Effector CD4-positive, alpha-beta T cell (primary cell): ENCODE measurements around the gene RHOT2.

ENCODE experiments used
- DNase-seq: peaks from one replicate; pipeline ENCODE4 v3.0.0-alpha.2; 2020

The RHOT2 gene

DNA sequence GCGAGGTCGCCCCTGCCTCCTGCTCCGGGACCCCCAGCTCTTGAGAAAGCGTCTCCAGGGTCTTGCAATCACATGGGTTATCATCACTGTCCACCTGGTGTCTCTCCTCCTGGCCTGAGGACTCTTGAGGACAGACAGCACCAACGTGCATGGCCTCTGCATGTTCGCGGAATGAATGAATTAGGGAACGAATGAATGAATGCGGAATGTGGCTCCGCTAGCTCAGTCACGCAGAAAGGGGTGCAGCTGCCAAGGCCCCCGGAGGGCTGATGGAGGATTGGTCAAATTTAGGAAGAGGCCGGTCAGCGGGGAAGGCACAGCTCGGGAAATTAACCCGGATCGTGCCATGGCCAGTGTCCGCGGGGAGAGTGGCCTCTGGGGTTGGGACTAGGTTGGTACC is 34.4 kb downstream of the RHOT2 start:
- DNase-seq = no peak

DNA sequence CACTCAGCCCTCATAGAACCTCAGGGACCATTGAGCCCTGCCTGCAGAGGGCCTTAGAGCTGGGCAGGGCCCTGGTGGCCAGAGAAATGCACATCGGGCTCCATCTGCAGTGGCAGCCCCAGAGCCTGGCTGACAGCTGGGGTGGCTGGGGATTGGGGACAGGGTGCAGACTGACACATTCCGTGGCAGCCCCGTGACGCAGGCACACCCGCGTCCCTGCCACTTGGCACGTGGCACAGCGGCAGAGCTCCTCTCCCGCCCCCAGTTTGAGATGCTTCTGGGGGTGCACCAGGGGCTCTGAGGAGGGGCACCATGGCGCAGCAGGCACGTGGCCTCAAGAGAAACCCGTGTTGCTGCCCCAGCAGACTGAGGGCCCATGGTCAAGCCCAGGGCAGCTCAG is 35.5 kb downstream of the RHOT2 start:
- DNase-seq = no peak

- no peak for DNase-seq
Observed at GRCh38 chr16:704047-704446, 36.1 kb downstream of the RHOT2 start.

GRCh38 chr16:704552-705380 is 36.8 kb downstream of the RHOT2 start:
- no peak for DNase-seq

DNA sequence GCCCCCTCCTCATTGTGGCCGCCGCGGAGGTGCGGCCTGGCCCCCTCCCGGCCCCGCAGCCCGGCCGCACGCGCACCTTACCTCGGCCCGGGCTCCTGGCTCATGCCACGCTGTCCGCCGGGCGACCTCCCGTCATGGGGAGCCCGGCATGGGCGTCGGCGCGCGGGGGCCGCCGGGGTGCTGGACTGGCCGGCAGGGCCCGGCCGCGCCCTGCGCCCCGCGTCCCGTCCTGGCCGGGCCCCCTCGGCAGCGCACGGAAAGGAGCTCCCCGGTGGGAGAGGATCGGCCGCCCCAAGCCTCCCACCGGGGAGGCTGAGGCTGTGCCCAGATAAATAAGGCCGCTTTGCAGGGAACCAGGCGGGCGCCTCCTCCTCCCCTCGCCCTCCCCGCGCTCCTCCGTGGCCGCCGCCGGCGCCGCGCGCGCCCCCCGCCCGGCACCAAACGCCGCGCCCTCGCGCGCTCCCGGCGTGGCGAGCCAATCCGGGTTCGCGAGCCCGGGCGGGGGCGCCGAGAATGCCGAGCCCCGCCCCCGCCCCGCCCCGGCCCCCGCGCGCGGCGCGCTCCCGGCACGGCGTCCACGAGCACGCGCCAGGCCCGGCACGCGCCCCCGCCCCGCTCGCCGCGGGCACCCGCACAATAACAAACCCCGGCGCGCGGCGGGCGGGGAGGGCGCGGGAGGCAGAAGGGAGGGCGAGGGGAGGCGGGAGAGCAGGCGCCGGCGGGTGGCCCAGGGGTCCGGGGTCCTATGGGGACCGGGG is 37.7 kb downstream of the RHOT2 start, which contains the start of gene FBXL16:
Gene FBXL16, minus strand, starts transcription at position 371 of the 758 bp plus-strand sequence. CDS start 8,396 bp downstream, outside the sequence.
- DNase-seq = no peak

DNA sequence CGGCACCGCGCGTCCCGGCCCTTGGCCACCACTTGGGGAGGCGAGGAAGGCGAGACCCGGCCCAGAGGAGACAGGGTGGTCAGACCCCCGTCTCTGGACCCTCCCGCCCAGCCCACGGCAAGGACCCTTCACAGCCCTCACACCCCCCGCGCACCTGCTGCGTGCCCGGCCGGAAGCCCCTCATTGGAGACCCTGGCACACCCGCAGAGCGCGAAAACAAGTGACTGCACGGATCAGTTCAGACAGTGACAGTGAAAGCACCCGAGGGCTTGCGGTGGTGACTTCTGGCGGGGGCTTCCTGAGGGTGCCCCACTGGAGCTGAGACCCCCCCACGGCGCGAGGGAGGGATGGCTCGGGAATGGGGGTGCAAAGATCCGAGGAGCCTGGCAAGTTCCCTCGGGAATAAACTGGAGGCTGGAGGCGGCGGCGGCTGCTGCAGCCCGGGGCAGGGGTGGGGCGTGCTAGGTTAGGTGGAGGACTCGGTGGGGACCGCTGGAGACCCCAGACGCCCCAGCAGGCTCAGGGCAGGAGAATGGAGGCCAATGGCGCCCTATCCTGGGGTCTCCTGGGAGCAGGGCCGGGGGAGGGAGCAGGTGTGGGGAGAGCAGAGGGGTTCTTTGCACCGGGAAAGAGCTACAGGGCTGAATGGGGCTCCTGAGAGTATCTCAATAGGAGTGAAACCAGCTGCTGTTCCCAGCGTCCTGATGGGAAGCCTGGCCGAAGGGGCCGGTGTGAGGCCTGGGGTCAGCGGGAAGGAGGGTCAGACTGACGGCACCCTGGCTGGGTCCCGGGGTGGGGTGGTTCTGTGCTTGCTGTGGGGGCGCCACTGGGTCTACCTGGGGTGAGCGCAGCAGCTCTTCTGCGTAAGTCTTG is 38.5 kb downstream of the RHOT2 start:
- no peak for DNase-seq

DNA sequence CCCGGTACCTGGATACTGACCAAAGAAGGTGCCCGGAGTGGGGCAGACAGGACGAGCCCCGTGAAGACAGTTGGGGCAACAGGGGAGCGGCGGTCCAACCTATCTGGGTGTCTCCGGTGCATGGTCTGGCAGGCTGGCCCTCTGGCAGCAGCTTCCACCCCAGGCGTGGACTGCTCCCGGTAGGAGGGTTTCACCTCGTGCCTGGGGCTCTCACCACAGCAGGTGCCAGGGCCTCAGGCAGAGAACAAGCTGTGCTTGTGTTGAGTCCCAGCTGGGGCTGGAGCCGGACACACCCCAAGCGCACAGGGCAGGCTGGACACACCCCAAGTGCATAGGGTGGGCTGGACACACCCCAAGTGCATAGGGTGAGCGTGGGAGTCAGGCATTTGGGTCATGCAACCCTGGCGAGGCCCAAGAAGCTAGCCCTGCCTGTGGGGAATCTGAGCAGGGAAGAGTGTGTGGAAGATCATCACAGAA is 39.2 kb downstream of the RHOT2 start:
- DNase-seq = no peak

- DNase-seq = no peak
Observed at GRCh38 chr16:708019-708418, 40.1 kb downstream of the RHOT2 start.

GRCh38 chr16:708959-709358 is 41.0 kb downstream of the RHOT2 start:
- DNase-seq = no peak

DNA sequence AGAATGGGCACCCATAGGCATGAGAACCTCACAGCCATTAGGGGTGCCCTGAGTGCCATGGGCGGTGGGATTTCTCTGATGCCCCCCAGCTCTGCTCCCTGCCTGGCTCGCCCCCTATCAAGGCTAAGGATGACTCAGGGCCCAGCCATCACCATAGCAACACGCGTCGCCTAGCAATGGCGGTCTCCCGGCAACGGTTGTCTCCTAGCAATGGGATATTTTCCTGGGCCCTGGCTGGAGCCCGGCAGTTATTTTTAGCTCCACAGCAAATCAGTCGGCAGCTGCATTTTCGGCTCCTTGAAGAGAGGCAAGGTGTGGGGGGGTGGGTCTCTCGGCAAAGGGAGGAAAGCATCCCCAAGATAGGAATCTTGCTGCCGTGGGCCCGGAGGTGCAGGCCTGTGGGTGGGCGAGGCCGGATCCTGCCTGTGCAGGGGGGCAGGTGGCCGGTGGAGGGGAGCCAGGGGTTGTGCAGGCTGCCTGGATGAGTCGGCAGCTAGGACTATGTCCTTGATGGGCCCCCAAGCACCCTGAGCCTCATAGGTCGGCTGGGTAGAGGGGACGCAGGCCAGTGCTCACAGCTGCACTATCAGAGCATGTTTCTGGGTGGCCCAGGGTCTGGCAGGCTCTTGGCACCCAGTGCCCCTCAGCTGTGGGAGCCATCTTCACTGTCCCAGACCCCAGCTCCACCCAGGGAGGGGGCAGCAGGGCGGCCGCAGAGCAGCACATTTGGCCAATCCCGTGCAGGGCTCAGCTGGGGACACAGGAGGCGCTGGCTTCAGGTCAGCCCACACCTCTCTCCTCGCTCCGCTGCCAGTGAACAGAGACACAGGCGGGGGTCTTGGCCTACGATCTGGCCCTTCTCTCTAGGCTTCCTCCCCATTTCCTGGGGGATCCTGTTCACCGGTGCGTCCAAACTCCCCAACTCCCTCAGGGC is 41.9 kb downstream of the RHOT2 start:
- no peak for DNase-seq

- DNase-seq = no peak
Observed at GRCh38 chr16:710500-711075, 42.7 kb downstream of the RHOT2 start.

- no peak for DNase-seq
Observed at GRCh38 chr16:711084-711483, 43.2 kb downstream of the RHOT2 start.

DNA sequence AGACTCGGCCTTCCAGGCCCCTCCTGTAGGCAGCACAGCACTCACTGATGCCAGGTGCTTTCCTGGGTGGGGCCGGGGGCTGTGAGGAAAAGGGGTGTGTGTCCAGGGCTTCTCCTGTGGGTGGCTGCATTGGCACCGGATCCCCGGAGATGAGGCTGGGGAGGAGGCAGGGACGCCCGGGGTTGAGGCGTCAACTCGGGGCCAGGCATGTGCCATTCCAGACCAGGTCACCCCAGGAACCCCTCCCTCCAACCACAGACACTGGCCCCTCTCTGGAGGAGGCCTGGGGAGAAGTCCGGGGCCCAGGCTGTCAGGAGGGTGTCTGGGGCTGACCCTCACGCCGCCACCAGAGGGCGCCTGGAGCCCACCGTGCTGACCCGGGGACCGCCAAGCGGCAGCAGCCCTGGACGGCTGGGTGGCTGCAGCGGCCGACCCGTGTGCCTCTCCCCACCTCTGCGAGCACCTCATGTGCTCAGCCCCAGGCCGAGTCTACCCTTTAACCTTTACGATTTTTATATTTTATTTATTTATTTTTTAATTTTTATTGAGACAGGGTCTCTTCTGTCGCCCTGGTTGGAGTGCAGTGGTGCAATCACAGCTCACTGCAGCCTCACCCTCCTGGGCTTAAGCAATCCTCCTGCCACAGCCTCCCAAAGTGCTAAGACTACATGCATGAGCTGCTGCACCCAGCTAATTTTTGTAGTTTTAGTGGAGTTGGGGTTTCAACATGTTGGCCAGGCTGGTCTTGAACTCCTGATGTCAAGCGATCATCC is 43.8 kb downstream of the RHOT2 start:
- peak; percentile 78 for DNase-seq

GRCh38 chr16:712740-713250 is 44.9 kb downstream of the RHOT2 start:
- DNase-seq = peak; percentile 38

- no peak for DNase-seq
Observed at GRCh38 chr16:714079-714478, 46.1 kb downstream of the RHOT2 start.

DNA sequence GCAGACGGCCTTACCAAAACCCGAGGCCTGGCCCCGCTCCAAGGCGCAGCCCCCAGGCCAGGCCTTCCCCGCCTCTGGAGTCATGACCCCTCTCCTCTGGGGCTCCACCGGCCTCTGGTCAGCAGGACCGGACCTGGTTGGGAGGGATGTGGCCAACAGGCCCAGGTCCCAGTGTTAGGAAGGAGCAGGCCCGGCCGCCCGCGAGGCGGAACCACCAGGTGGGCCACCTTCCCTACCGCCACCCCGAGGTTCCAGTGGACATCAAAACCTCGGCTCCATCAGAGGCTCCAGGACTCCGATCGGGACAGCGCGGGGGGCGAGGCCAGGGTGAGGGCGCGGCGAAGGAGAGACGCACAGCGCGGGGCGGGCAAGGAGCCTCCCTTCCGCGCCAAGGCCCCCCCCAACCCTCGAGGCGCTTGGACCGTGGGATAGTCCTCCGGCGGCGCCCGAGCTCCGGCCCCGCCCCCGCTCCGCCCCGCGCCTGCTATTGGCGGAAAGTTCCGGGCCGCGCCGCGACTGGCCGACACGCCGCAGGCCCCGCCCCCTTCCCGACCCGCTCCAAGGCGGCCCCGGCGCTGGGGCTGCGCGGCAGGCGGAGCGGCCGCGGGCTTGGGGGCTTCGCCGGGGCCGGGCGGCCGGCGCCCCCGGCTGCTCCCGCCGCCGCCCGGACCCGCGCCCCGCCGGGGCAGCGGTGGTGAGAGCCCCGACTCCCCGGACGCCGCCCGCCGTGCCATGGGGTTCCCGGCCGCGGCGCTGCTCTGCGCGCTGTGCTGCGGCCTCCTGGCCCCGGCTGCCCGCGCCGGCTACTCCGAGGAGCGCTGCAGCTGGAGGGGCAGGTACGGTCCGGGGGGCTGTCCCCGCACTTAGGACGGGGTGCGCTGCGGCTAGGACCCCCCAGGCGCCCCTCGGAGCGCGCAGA is 46.9 kb downstream of the RHOT2 start, which contains the start of gene METRN:
Gene METRN, plus strand, starts transcription at position 561 of the 919 bp plus-strand sequence. Its CDS starts 172 bp downstream, at position 733.
- peak; percentile 83 for DNase-seq

DNA sequence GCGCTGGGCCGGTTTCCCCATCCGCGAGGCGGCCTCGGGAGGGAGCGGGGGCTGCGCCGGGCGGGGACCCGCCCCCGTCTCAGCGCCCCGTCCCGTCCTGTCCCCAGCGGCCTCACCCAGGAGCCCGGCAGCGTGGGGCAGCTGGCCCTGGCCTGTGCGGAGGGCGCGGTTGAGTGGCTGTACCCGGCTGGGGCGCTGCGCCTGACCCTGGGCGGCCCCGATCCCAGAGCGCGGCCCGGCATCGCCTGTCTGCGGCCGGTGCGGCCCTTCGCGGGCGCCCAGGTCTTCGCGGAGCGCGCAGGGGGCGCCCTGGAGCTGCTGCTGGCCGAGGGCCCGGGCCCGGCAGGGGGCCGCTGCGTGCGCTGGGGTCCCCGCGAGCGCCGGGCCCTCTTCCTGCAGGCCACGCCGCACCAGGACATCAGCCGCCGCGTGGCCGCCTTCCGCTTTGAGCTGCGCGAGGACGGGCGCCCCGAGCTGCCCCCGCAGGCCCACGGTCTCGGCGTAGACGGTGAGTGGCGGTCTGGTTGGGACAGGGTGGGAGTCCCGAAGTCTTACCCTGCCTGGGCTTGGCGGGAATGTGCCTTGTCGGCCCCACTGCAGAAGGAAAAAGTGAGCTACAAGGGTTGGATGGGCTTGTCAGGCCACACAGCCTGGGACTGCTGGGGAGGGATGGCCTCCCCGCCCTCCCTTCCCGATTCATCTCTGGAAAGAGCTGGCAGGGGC is 47.7 kb downstream of the RHOT2 start:
- no peak for DNase-seq

GRCh38 chr16:716200-716568 is 48.3 kb downstream of the RHOT2 start:
- no peak for DNase-seq
